H9 (cell line): ENCODE measurements around the gene N4BP3. TPM values are rescaled to one million over a fixed set of nuclear protein-coding genes. Genes with fewer than 3 reads are reported as not detected.
"Not testable (repeated sequence)": the region's sequence is repeated elsewhere in the genome, so short reads cannot be mapped to it uniquely, and the experiment has no call there.

Source experiments
- DNase-seq: peaks from one replicate; pipeline ENCODE4 v3.0.0-alpha.2; 2017
- H2AFZ ChIP-seq: one replicate; pipeline ENCODE4 v1.6.1; 2013; ENCODE audit warnings: mild to moderate bottlenecking, low read length, control low read depth, moderate library complexity
- H2AK5ac ChIP-seq: 2 replicates; pipeline ENCODE4 v1.6.1; 2013; ENCODE audit warnings: low read length, control low read depth, mixed read lengths; ENCODE audit not compliant: insufficient read length
- H2BK120ac ChIP-seq: one replicate; pipeline ENCODE4 v1.6.1; 2013; ENCODE audit warnings: low read depth, mild to moderate bottlenecking, low read length, control low read depth, inconsistent platforms; ENCODE audit not compliant: poor library complexity, severe bottlenecking
- H2BK12ac ChIP-seq: 2 replicates; pipeline ENCODE4 v1.6.1; 2013; ENCODE audit warnings: low read length, control low read depth, mixed read lengths, low read depth; ENCODE audit not compliant: insufficient read length
- H2BK15ac ChIP-seq: 2 replicates; pipeline ENCODE4 v1.6.1; 2013; ENCODE audit warnings: low read depth, low read length, control low read depth
- H2BK20ac ChIP-seq: one replicate; pipeline ENCODE4 v1.6.1; 2013; ENCODE audit warnings: low read depth, mild to moderate bottlenecking, low read length, control low read depth, inconsistent platforms; ENCODE audit not compliant: poor library complexity, severe bottlenecking
- H2BK5ac ChIP-seq: 2 replicates; pipeline ENCODE4 v1.6.1; 2013; ENCODE audit warnings: low read length, control low read depth, mixed read lengths; ENCODE audit not compliant: insufficient read length
- H3K14ac ChIP-seq: 2 replicates; pipeline ENCODE4 v1.6.1; 2013; ENCODE audit warnings: low read length, control low read depth; ENCODE audit not compliant: insufficient read depth
- H3K18ac ChIP-seq: 2 replicates; pipeline ENCODE4 v1.6.1; 2013; ENCODE audit warnings: low read depth, mild to moderate bottlenecking, mixed read lengths, low read length, control low read depth; ENCODE audit not compliant: insufficient read length
- H3K23ac ChIP-seq: 2 replicates; pipeline ENCODE4 v1.6.1; 2013; ENCODE audit warnings: low read length, control low read depth, mixed read lengths, low read depth; ENCODE audit not compliant: insufficient read length
- H3K23me2 ChIP-seq: 2 replicates; pipeline ENCODE4 v1.6.1; 2013; ENCODE audit warnings: low read depth, mild to moderate bottlenecking, mixed read lengths, low read length, control low read depth; ENCODE audit not compliant: insufficient read length, poor library complexity, severe bottlenecking
- H3K27ac ChIP-seq: 2 replicates; pipeline ENCODE4 v1.5.1; 2013; ENCODE audit warnings: low read length, control low read depth, mixed read lengths, low read depth; ENCODE audit not compliant: insufficient read length
- H3K27me3 ChIP-seq: 2 replicates; pipeline ENCODE4 v1.6.1; 2013; ENCODE audit warnings: low read length, control low read depth, inconsistent platforms; ENCODE audit not compliant: insufficient read depth
- H3K4ac ChIP-seq: 2 replicates; pipeline ENCODE4 v1.6.1; 2013; ENCODE audit warnings: low read depth, mild to moderate bottlenecking, control low read depth, inconsistent platforms, low read length, moderate library complexity
- H3K4me1 ChIP-seq: 2 replicates; pipeline ENCODE4 v1.6.1; 2013; ENCODE audit warnings: low read length, control low read depth, inconsistent platforms; ENCODE audit not compliant: insufficient read depth
- H3K4me2 ChIP-seq: 2 replicates; pipeline ENCODE4 v1.6.1; 2013; ENCODE audit warnings: low read length, control low read depth, mixed read lengths; ENCODE audit not compliant: insufficient read length, insufficient read depth
- H3K56ac ChIP-seq: 2 replicates; pipeline ENCODE4 v1.6.1; 2013; ENCODE audit warnings: low read depth, mild to moderate bottlenecking, mixed read lengths, low read length, control low read depth; ENCODE audit not compliant: insufficient read length
- H3K79me1 ChIP-seq: 2 replicates; pipeline ENCODE4 v1.6.1; 2013; ENCODE audit warnings: low read depth, mild to moderate bottlenecking, moderate library complexity, low read length, control low read depth, inconsistent platforms; ENCODE audit not compliant: insufficient read depth, poor library complexity, severe bottlenecking
- H3K79me2 ChIP-seq: 2 replicates; pipeline ENCODE4 v1.6.1; 2013; ENCODE audit warnings: low read length, control low read depth, inconsistent platforms; ENCODE audit not compliant: insufficient read depth
- H3K9ac ChIP-seq: 2 replicates; pipeline ENCODE4 v1.6.1; 2013; ENCODE audit warnings: low read length, control low read depth, mixed read lengths; ENCODE audit not compliant: insufficient read length; ENCODE audit errors: extremely low read depth
- H3K9me3 ChIP-seq: one replicate; pipeline ENCODE4 v1.6.1; 2013; ENCODE audit warnings: low read depth, low read length, inconsistent platforms; ENCODE audit not compliant: control insufficient read depth
- H3T11ph ChIP-seq: one replicate; pipeline ENCODE4 v1.6.1; 2013; ENCODE audit warnings: mild to moderate bottlenecking, low read length, control low read depth, inconsistent platforms
- H4K20me1 ChIP-seq: one replicate; pipeline ENCODE4 v1.6.1; 2013; ENCODE audit not compliant: control insufficient read depth, insufficient read length, insufficient read depth
- H4K5ac ChIP-seq: 2 replicates; pipeline ENCODE4 v1.6.1; 2013; ENCODE audit warnings: low read depth, mild to moderate bottlenecking, mixed read lengths, low read length, control low read depth; ENCODE audit not compliant: insufficient read length
- H4K8ac ChIP-seq: replicated peaks from 2 replicates; pipeline ENCODE4 v1.6.1; 2013; ENCODE audit warnings: low read length, control low read depth, mixed read lengths, low read depth; ENCODE audit not compliant: insufficient read length
- H4K91ac ChIP-seq: 2 replicates; pipeline ENCODE4 v1.6.1; 2013; ENCODE audit warnings: low read depth, mild to moderate bottlenecking, moderate library complexity, mixed read lengths, low read length, control low read depth; ENCODE audit not compliant: insufficient read length
- H3K27ac Mint-ChIP-seq, 3 experiments: 2 replicates in 2 of 3; 3 replicates in 1 of 3; pipeline ENCODE4 v1.8.0; 2020 to 2021; ENCODE audit warnings: mixed read lengths in 3 of 3, mild to moderate bottlenecking in 1 of 3, moderate library complexity in 1 of 3
- H3K27me3 Mint-ChIP-seq: 2 replicates; pipeline ENCODE4 v1.8.0; 2021; ENCODE audit warnings: low read depth, mild to moderate bottlenecking, moderate library complexity, mixed read lengths
- H3K36me3 Mint-ChIP-seq, 3 experiments: 2 replicates in 2 of 3; 3 replicates in 1 of 3; pipeline ENCODE4 v1.8.0; 2020 to 2021; ENCODE audit warnings: low read depth in 3 of 3, mixed read lengths in 3 of 3; ENCODE audit not compliant: insufficient read depth in 1 of 3
- H3K4me1 Mint-ChIP-seq, 2 experiments: 2 replicates each; pipeline ENCODE4 v1.8.0; 2020; ENCODE audit warnings: mixed read lengths in 2 of 2
- H3K4me3 Mint-ChIP-seq, 2 experiments: 2 replicates in 1 of 2; 3 replicates in 1 of 2; pipeline ENCODE4 v1.8.0; 2020 to 2021; ENCODE audit warnings: mild to moderate bottlenecking in 2 of 2, mixed read lengths in 2 of 2, moderate library complexity in 1 of 2
- H3K9me3 Mint-ChIP-seq, 2 experiments: 2 replicates in 1 of 2; 3 replicates in 1 of 2; pipeline ENCODE4 v1.8.0; 2020; ENCODE audit warnings: mild to moderate bottlenecking in 2 of 2, mixed read lengths in 2 of 2, moderate library complexity in 1 of 2
- WGBS: extraction: QIAGEN DNeasy Blood & Tissue Kit; methylation state at CpG from one replicate; pipeline ENCODE4 v1.1.7; 2013; ENCODE audit warnings: missing lambda C conversion rate, low lambda C conversion rate, mixed read lengths; ENCODE audit not compliant: insufficient read length; ENCODE audit errors: extremely low coverage; 5-methylcytosine and 5-hydroxymethylcytosine counted together
- total RNA-seq: library from RNA; stranded (reverse); gene quantifications from 2 replicates; pipeline ENCODE4 v1.2.1, GENCODE V29; 2021
- TF ChIP-seq, protein P1 (sequence below): fragments of 200-600 bp; sonication (generic); conservative IDR thresholded peaks from 3 replicates; pipeline ENCODE4 v1.8.0; 2021; ENCODE audit warnings: antibody characterized with exemption, mild to moderate bottlenecking

N4BP3 gene
- total RNA-seq, 1 experiment from 2014 or later = 32.1 TPM

DNA sequence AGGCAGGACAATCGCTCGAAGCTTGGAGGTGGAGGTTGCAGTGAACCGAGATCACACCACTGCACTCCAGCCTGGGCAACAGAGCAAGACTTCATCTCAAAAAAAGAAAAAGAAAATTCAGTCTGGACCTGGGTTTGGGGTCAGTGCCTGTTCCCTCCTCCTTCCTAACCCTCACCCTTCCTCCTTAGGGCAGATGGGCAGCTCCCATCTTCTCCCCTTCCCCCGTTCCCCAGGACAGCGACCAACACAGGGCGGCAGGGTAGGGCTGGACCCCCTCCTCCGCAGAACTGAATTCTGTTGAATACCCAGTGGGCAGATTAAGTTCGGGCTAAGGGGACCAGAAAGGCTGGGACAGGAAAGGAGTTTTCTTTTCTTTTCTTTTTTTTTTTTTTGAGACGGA lies 16.0 kb downstream of the N4BP3 start:
- H3K56ac ChIP-seq = no peak overlapping the region
- WGBS = no CpG with 5 or more reads among the region's 9 CpGs
- no peak overlapping the region for H2BK120ac ChIP-seq
- DNase-seq = no peak
- no peak overlapping the region for H3K27ac ChIP-seq
- H3K79me1 ChIP-seq = no peaks in the 10 kb centered on the region
- H3K18ac ChIP-seq = peak overlapping the region; percentile 10
- H2BK20ac ChIP-seq = no peak overlapping the region
- no peak overlapping the region for H2BK15ac ChIP-seq
- Mint-ChIP-seq H3K36me3 (peaks cover 11 to 25% (median 16%) of the 10 kb centered on the region in 3 experiments), H3K4me1 (peaks cover 52 to 58% of the 10 kb centered on the region in 2 experiments), H3K27ac (peak overlapping the region; percentile 61 to 94 (median 84); a peak in 5 of 7 replicates), H3K9me3 (no peaks in the 10 kb centered on the region), H3K4me3 (peak overlapping the region in 1 of 2 experiments; percentile 61; a peak in 1 of 5 replicates), H3K27me3 (no peaks in the 10 kb centered on the region; the same call in 1 of the 2 replicates)
- no peak overlapping the region for H4K5ac ChIP-seq
- no peak overlapping the region for H4K8ac ChIP-seq
- H3K23me2 ChIP-seq = peaks cover 9% of the 10 kb centered on the region
- H3K9ac ChIP-seq = no peak overlapping the region
- no peaks in the 10 kb centered on the region for H3K9me3 ChIP-seq
- TF ChIP-seq, protein P1, sequence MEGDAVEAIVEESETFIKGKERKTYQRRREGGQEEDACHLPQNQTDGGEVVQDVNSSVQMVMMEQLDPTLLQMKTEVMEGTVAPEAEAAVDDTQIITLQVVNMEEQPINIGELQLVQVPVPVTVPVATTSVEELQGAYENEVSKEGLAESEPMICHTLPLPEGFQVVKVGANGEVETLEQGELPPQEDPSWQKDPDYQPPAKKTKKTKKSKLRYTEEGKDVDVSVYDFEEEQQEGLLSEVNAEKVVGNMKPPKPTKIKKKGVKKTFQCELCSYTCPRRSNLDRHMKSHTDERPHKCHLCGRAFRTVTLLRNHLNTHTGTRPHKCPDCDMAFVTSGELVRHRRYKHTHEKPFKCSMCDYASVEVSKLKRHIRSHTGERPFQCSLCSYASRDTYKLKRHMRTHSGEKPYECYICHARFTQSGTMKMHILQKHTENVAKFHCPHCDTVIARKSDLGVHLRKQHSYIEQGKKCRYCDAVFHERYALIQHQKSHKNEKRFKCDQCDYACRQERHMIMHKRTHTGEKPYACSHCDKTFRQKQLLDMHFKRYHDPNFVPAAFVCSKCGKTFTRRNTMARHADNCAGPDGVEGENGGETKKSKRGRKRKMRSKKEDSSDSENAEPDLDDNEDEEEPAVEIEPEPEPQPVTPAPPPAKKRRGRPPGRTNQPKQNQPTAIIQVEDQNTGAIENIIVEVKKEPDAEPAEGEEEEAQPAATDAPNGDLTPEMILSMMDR = no peak
- H2BK5ac ChIP-seq = no peak overlapping the region
- no peak overlapping the region for H3K23ac ChIP-seq
- no peaks in the 10 kb centered on the region for H4K20me1 ChIP-seq
- no peak overlapping the region for H3K4ac ChIP-seq
- peaks cover 7% of the 10 kb centered on the region; the same call in 1 of the 2 replicates for H3K79me2 ChIP-seq
- H3K4me2 ChIP-seq = no peak overlapping the region
- peak overlapping the region; percentile 33 for H4K91ac ChIP-seq
- H3K27me3 ChIP-seq = no peaks in the 10 kb centered on the region
- no peak overlapping the region for H2AK5ac ChIP-seq
- H3T11ph ChIP-seq = no peak overlapping the region
- no peak overlapping the region for H2BK12ac ChIP-seq
- H3K4me1 ChIP-seq = peaks cover 4% of the 10 kb centered on the region; the same call in 1 of the 2 replicates
- no peak overlapping the region for H2AFZ ChIP-seq
- no peak overlapping the region for H3K14ac ChIP-seq

DNA sequence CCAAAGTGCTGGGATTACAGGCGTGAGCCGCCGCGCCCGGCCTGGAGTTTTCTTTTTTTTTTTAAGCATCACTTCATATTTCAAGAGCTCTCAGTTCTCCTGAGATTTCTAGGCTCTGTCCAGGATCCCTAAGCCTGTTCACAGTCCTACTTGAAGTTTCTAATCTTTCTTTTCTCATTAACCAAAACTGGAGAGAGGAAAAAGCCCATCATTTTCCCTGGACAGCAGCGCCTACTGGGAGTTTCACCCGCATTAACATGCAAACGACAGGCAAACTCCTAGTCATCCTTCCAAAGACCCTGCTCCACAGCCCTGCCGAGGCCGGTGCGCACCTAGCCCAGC lies 16.9 kb downstream of the N4BP3 start:
- Mint-ChIP-seq H3K36me3 (peaks cover 11 to 35% (median 21%) of the 10 kb centered on the region in 3 experiments), H3K27ac (peak overlapping the region; percentile 80 to 91 (median 87)), H3K4me1 (peaks cover 48 to 53% of the 10 kb centered on the region in 2 experiments), H3K4me3 (peak overlapping the region; percentile 76 to 83)
- Histone ChIP-seq H3K14ac (peak overlapping the region; percentile 90; the same call in 1 of the 2 replicates), H3K9ac (peak overlapping the region; percentile 81), H3K4me2 (peak overlapping the region; percentile 49), H2BK12ac (peak overlapping the region; percentile 90), H4K91ac (peak overlapping the region; percentile 50), H3K27ac (peak overlapping the region; percentile 85), H3K18ac (peak overlapping the region; percentile 96)
- H4K20me1 ChIP-seq, H3K9me3 ChIP-seq, H3K27me3 ChIP-seq, H3K4ac ChIP-seq, H2AFZ ChIP-seq, H3K4me1 ChIP-seq, H3K23ac ChIP-seq, H3K9me3 Mint-ChIP-seq, H3K79me1 ChIP-seq, H3K23me2 ChIP-seq, H4K5ac ChIP-seq, H3T11ph ChIP-seq, H2BK20ac ChIP-seq, H2AK5ac ChIP-seq, H2BK5ac ChIP-seq, DNase-seq, H3K27me3 Mint-ChIP-seq, H4K8ac ChIP-seq, H3K79me2 ChIP-seq, H2BK15ac ChIP-seq, H3K56ac ChIP-seq, H2BK120ac ChIP-seq: not testable (repeated sequence)
- WGBS = no CpG with 5 or more reads among the region's 11 CpGs
